ENCODE results near the gene KRT76.

DNA sequence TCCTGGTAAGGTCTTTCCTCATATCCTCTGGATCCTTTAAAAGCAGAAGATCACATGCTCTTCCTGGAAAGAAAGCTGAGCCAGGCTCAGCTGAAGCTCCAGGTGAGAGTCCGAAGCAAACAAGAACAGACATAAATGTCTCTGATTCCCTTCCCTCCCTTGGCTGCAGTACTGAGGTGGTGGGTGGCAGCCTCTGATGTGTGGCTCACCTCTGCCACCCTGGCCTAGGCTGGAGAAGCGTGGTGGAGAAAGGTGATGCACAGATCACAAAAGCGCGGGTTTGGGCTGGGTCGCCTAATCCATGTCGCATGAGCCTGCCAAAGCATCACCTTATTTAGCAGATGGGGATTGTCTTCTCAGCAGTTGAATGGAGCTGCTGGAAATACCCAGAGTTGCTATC, 2.8 kb upstream of the KRT76 start:
- TF ChIP-seq, protein P1, sequence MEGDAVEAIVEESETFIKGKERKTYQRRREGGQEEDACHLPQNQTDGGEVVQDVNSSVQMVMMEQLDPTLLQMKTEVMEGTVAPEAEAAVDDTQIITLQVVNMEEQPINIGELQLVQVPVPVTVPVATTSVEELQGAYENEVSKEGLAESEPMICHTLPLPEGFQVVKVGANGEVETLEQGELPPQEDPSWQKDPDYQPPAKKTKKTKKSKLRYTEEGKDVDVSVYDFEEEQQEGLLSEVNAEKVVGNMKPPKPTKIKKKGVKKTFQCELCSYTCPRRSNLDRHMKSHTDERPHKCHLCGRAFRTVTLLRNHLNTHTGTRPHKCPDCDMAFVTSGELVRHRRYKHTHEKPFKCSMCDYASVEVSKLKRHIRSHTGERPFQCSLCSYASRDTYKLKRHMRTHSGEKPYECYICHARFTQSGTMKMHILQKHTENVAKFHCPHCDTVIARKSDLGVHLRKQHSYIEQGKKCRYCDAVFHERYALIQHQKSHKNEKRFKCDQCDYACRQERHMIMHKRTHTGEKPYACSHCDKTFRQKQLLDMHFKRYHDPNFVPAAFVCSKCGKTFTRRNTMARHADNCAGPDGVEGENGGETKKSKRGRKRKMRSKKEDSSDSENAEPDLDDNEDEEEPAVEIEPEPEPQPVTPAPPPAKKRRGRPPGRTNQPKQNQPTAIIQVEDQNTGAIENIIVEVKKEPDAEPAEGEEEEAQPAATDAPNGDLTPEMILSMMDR (IDR thresholded peaks at IDR 0.05), result no peak
- TF ChIP-seq POLR2A (IDR thresholded peaks at IDR 0.05), result no peak
- no peak for TF ChIP-seq EP300 (IDR thresholded peaks at IDR 0.05)

All from tibial nerve (tissue), 4 donors.